NCI-H446 treated with DMSO at 0.1 percent for 48 hours (cell line): ENCODE results near the gene NNAT.

Experiments used
- DNase-seq: peaks from one replicate; lab custom pipeline; 2025; lab: John Stamatoyannopoulos, UW

Gene NNAT

GRCh38 chr20:37567331-37567665, 46.2 kb downstream of the NNAT start:
- no peak for DNase-seq

GRCh38 chr20:37567671-37568588, 46.9 kb downstream of the NNAT start:
- DNase-seq: peak; percentile 20

- no peak for DNase-seq
These were observed 49.4 kb downstream of the NNAT start for GRCh38 chr20:37570419-37570818.

- no peak for DNase-seq
These were observed 50.0 kb downstream of the NNAT start for GRCh38 chr20:37571033-37571432.
